HEK293 (cell line): ENCODE results near the gene COL5A2.

Source experiments
- CTCF ChIA-PET: fragments of 350-600 bp; formaldehyde crosslinking; extraction: SDS; loops from one replicate; lab custom pipeline; 2021; ENCODE audit warnings: antibody characterized with exemption; lab: Yijun Ruan, JAX
- POLR2A ChIA-PET: fragments of 300-600 bp; formaldehyde crosslinking; extraction: SDS; loops from one replicate; lab custom pipeline; 2020; ENCODE audit warnings: antibody characterized with exemption, inconsistent platforms; lab: Yijun Ruan, JAX
- H3K27ac ChIP-seq: fragments of 200-500 bp; sonication (Bioruptor generic); 2 replicates; pipeline ENCODE4 v1.5.1; 2014; ENCODE audit warnings: low read depth, low read length, control low read depth, inconsistent platforms; ENCODE audit errors: extremely low read depth
- H3K36me3 ChIP-seq, 2 experiments: fragments of 200-500 bp in 1 of 2; sonication (Bioruptor generic) in 1 of 2; 1 replicate in 1 of 2; 2 replicates in 1 of 2; pipeline ENCODE4 v1.5.1; 2014 to 2017; ENCODE audit warnings: inconsistent platforms in 2 of 2, low read length in 2 of 2; ENCODE audit not compliant: control insufficient read depth in 2 of 2, insufficient read depth in 1 of 2
- H3K4me1 ChIP-seq: fragments of 200-500 bp; sonication (Bioruptor generic); 2 replicates; pipeline ENCODE4 v1.5.1; 2014; ENCODE audit warnings: mild to moderate bottlenecking, low read length, inconsistent platforms; ENCODE audit not compliant: control insufficient read depth, insufficient read depth
- H3K4me3 ChIP-seq: 2 replicates; pipeline ENCODE4 v1.5.1; 2011; ENCODE audit warnings: low read depth, mild to moderate bottlenecking, control low read depth, low read length, moderate library complexity
- H3K9me3 ChIP-seq: fragments of 200-500 bp; sonication (Bioruptor generic); 2 replicates; pipeline ENCODE4 v1.5.1; 2014; ENCODE audit warnings: low read depth, low read length, inconsistent platforms; ENCODE audit not compliant: control insufficient read depth, insufficient read depth
- IKZF3 ChIP-seq: fragments of 450-650 bp; IDR thresholded peaks from 2 replicates; pipeline ENCODE4 v1.5.0; 2018; ENCODE audit warnings: missing biosample characterization, mild to moderate bottlenecking, missing genetic modification characterization, moderate library complexity
- KLF10 ChIP-seq: fragments of 450-650 bp; IDR thresholded peaks from 2 replicates; pipeline ENCODE4 v1.5.1; 2018; ENCODE audit warnings: missing biosample characterization, mild to moderate bottlenecking, missing genetic modification characterization
- ZFP37 ChIP-seq: fragments of 450-650 bp; formaldehyde crosslinking; IDR thresholded peaks from 2 replicates; pipeline ENCODE4 v1.5.1; 2016; ENCODE audit warnings: missing biosample characterization, missing genetic modification characterization
- ZNF10 ChIP-seq: fragments of 450-650 bp; formaldehyde crosslinking; IDR thresholded peaks from 2 replicates; pipeline ENCODE4 v1.5.1; 2017; ENCODE audit warnings: missing biosample characterization, missing genetic modification characterization
- ZNF629 ChIP-seq: fragments of 450-650 bp; formaldehyde crosslinking; IDR thresholded peaks from 2 replicates; pipeline ENCODE4 v1.5.1; 2017; ENCODE audit warnings: missing biosample characterization, missing genetic modification characterization
- ZSCAN16 ChIP-seq: fragments of 450-650 bp; formaldehyde crosslinking; IDR thresholded peaks from 2 replicates; pipeline ENCODE4 v1.5.1; 2016; ENCODE audit warnings: missing biosample characterization, missing genetic modification characterization
- TF ChIP-seq, protein P1 (sequence below): fragments of 450-650 bp; formaldehyde crosslinking; IDR thresholded peaks from 2 replicates; pipeline ENCODE4; 2016; ENCODE audit warnings: missing biosample characterization, missing genetic modification characterization
- TF ChIP-seq, protein P2 (sequence below): fragments of 450-650 bp; formaldehyde crosslinking; IDR thresholded peaks from 2 replicates; pipeline ENCODE4 v1.5.1; 2017; ENCODE audit warnings: missing biosample characterization, missing genetic modification characterization
- TF ChIP-seq, protein P3 (sequence below): fragments of 450-650 bp; formaldehyde crosslinking; IDR thresholded peaks from 2 replicates; pipeline ENCODE4 v1.5.1; 2016; ENCODE audit warnings: missing biosample characterization, missing genetic modification characterization
- TF ChIP-seq, protein P4 (sequence below): fragments of 450-650 bp; formaldehyde crosslinking; IDR thresholded peaks from 2 replicates; pipeline ENCODE4 v1.5.1; 2016; ENCODE audit warnings: missing biosample characterization, missing genetic modification characterization, low read depth
- TF ChIP-seq, protein P5 (sequence below): fragments of 450-650 bp; formaldehyde crosslinking; IDR thresholded peaks from 2 replicates; pipeline ENCODE4 v1.5.1; 2017; ENCODE audit warnings: missing biosample characterization, missing genetic modification characterization
- TF ChIP-seq, protein P6 (sequence below): fragments of 450-650 bp; formaldehyde crosslinking; IDR thresholded peaks from 2 replicates; pipeline ENCODE4 v1.5.1; 2016; ENCODE audit warnings: missing biosample characterization, missing genetic modification characterization

COL5A2 gene

DNA sequence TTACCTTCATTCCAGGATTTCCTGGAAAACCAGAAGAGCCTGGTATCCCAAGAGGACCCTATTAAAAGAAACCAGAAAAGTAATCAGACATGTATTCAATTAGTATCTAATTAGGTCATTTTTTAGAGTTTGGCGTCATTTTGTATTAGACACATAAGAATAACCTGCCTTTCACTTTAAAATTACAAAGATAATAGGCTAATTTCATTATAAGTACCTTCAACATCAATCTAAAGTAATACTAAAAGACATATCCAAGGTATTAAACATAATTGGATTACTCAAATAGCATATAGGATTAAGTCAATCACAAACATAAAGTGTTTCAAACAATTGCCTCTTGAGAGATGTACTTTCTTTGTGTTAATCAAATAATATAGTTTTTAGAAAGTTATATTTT, 107.5 kb downstream of the COL5A2 start:
- Histone ChIP-seq H3K4me1 (no peaks in the 10 kb centered on the region), H3K36me3 (no peaks in the 10 kb centered on the region), H3K9me3 (no peaks in the 10 kb centered on the region), H3K27ac (no peak overlapping the region), H3K4me3 (no peak overlapping the region)
- TF ChIP-seq, protein P1, sequence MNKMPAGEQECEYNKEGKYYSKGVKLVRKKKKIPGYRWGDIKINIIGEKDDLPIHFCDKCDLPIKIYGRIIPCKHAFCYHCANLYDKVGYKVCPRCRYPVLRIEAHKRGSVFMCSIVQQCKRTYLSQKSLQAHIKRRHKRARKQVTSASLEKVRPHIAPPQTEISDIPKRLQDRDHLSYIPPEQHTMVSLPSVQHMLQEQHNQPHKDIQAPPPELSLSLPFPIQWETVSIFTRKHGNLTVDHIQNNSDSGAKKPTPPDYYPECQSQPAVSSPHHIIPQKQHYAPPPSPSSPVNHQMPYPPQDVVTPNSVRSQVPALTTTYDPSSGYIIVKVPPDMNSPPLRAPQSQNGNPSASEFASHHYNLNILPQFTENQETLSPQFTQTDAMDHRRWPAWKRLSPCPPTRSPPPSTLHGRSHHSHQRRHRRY (tag by site-specific recombination): no peak
- TF ChIP-seq, protein P2, sequence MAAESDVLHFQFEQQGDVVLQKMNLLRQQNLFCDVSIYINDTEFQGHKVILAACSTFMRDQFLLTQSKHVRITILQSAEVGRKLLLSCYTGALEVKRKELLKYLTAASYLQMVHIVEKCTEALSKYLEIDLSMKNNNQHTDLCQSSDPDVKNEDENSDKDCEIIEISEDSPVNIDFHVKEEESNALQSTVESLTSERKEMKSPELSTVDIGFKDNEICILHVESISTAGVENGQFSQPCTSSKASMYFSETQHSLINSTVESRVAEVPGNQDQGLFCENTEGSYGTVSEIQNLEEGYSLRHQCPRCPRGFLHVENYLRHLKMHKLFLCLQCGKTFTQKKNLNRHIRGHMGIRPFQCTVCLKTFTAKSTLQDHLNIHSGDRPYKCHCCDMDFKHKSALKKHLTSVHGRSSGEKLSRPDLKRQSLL (tag by site-specific recombination): no peak
- TF ChIP-seq KLF10 (tag by site-specific recombination): no peak
- TF ChIP-seq, protein P3, sequence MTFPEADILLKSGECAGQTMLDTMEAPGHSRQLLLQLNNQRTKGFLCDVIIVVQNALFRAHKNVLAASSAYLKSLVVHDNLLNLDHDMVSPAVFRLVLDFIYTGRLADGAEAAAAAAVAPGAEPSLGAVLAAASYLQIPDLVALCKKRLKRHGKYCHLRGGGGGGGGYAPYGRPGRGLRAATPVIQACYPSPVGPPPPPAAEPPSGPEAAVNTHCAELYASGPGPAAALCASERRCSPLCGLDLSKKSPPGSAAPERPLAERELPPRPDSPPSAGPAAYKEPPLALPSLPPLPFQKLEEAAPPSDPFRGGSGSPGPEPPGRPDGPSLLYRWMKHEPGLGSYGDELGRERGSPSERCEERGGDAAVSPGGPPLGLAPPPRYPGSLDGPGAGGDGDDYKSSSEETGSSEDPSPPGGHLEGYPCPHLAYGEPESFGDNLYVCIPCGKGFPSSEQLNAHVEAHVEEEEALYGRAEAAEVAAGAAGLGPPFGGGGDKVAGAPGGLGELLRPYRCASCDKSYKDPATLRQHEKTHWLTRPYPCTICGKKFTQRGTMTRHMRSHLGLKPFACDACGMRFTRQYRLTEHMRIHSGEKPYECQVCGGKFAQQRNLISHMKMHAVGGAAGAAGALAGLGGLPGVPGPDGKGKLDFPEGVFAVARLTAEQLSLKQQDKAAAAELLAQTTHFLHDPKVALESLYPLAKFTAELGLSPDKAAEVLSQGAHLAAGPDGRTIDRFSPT (tag by site-specific recombination): no peak
- TF ChIP-seq, protein P4, sequence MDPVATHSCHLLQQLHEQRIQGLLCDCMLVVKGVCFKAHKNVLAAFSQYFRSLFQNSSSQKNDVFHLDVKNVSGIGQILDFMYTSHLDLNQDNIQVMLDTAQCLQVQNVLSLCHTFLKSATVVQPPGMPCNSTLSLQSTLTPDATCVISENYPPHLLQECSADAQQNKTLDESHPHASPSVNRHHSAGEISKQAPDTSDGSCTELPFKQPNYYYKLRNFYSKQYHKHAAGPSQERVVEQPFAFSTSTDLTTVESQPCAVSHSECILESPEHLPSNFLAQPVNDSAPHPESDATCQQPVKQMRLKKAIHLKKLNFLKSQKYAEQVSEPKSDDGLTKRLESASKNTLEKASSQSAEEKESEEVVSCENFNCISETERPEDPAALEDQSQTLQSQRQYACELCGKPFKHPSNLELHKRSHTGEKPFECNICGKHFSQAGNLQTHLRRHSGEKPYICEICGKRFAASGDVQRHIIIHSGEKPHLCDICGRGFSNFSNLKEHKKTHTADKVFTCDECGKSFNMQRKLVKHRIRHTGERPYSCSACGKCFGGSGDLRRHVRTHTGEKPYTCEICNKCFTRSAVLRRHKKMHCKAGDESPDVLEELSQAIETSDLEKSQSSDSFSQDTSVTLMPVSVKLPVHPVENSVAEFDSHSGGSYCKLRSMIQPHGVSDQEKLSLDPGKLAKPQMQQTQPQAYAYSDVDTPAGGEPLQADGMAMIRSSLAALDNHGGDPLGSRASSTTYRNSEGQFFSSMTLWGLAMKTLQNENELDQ (tag by site-specific recombination): no peak
- TF ChIP-seq ZFP37 (tag by site-specific recombination): no peak
- CTCF ChIA-PET: no interaction called here
- POLR2A ChIA-PET: no interaction called here

DNA sequence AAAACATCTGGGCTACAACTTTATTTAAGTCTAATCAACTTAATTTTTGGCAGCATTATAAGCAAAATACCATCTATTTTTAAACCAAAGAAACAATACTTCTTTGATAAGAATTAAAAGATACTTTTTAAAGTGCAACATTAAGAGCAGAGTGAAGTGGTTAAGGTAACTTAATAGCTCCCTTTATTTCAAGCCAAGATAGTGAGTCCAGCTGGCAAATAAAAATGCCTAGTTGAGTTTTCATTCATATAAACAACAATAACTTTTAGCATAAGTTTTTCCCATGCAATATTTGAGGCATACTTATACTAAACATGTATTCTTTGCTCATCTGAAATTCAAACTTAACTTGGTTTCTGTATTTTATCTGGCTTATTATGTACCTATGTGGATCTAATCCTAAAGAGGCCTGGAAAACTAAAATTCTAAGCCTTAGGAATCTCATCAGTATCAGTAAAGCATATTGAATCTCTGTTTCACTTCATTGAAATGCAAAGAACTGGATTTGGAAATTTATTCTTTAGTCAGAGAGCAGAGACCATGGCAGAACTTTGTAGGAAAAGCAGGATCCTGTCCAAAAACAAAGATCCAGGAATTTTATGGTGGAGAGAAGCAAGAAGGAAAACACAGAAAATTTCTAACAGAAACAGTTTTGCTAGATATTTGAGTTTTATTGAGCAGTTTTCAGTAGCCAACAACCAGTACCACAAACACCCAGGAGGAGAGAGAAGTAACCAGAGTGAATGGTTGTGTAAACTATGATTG, 109.5 kb downstream of the COL5A2 start:
- Histone ChIP-seq H3K4me1 (no peaks in the 10 kb centered on the region), H3K27ac (no peak overlapping the region), H3K9me3 (no peaks in the 10 kb centered on the region), H3K36me3 (no peaks in the 10 kb centered on the region), H3K4me3 (no peak overlapping the region)
- POLR2A ChIA-PET: no interaction called here
- TF ChIP-seq, protein P5, sequence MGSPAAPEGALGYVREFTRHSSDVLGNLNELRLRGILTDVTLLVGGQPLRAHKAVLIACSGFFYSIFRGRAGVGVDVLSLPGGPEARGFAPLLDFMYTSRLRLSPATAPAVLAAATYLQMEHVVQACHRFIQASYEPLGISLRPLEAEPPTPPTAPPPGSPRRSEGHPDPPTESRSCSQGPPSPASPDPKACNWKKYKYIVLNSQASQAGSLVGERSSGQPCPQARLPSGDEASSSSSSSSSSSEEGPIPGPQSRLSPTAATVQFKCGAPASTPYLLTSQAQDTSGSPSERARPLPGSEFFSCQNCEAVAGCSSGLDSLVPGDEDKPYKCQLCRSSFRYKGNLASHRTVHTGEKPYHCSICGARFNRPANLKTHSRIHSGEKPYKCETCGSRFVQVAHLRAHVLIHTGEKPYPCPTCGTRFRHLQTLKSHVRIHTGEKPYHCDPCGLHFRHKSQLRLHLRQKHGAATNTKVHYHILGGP (tag by site-specific recombination): no peak
- no peak for TF ChIP-seq ZSCAN16 (tag by site-specific recombination)
- no peak for TF ChIP-seq ZNF10
- TF ChIP-seq IKZF3 (tag by site-specific recombination): no peak
- TF ChIP-seq, protein P6, sequence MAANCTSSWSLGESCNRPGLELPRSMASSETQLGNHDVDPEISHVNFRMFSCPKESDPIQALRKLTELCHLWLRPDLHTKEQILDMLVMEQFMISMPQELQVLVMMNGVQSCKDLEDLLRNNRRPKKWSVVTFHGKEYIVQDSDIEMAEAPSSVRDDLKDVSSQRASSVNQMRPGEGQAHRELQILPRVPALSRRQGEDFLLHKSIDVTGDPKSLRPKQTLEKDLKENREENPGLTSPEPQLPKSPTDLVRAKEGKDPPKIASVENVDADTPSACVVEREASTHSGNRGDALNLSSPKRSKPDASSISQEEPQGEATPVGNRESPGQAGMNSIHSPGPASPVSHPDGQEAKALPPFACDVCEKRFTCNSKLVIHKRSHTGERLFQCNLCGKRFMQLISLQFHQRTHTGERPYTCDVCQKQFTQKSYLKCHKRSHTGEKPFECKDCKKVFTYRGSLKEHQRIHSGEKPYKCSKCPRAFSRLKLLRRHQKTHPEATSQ: no peak
- no peak for TF ChIP-seq ZNF629 (tag by site-specific recombination)
- CTCF ChIA-PET: interaction anchor here (1.3 kb wide), 1 partner anchor 24 kb away, joined by 5 read pairs; no protein-coding TSS in a partner anchor
